Measurements from ENCODE around the gene EHD3. TPM values are rescaled to one million over a fixed set of nuclear protein-coding genes. Genes with fewer than 3 reads are reported as not detected.

EHD3 gene
- total and polyA plus RNA-seq, 2 of the 8 experiments (the other 6 are each of a cell fraction or from before 2014, with no cell fraction given) = 9.3 to 12.0 TPM

GRCh38 chr2:31286961-31287550 is 53.1 kb downstream of the EHD3 start (continued):
- TF ChIP-seq RNF2 (IDR thresholded peaks at IDR 0.05; ENCODE audit: borderline replicate concordance, low read depth, low read length, missing control alignments, poor library complexity, severe bottlenecking) (no peak), CHD1 (IDR thresholded peaks at IDR 0.05; ENCODE audit: low read depth, low read length) (no peak), RBBP5 (IDR thresholded peaks at IDR 0.05; ENCODE audit: borderline replicate concordance, low read depth, low read length) (no peak), SRF (IDR thresholded peaks at IDR 0.05; ENCODE audit: low read depth, low read length) (no peak)

Data from H1 (cell line).